K562 (cell line): ENCODE results near the gene CLEC2B. TPM values are rescaled to one million over a fixed set of nuclear protein-coding genes. Genes with fewer than 3 reads are reported as not detected.

Experiments used
- DIDO1 ChIP-seq: fragments of 450-650 bp; IDR thresholded peaks from 2 replicates; pipeline ENCODE4 v1.6.1; 2016; ENCODE audit warnings: low read depth, missing biosample characterization, missing genetic modification characterization
- EP300 ChIP-seq: IDR thresholded peaks from 2 replicates; pipeline ENCODE4 v1.6.1; 2012; ENCODE audit warnings: low read length, improper control_type of control experiment
- FOXA3 ChIP-seq, 2 experiments: fragments of 450-650 bp in 1 of 2; sonication (generic) in 1 of 2; formaldehyde crosslinking; IDR thresholded peaks in 1 of 2; conservative IDR thresholded peaks in 1 of 2; 2 replicates each; pipeline versions ENCODE4 v1.4.0 to v1.8.0; 2020 to 2022; ENCODE audit warnings: mild to moderate bottlenecking in 2 of 2, missing genetic modification reagents in 1 of 2
- GABPA ChIP-seq: fragments of 200-800 bp; sonication (Bioruptor generic); conservative IDR thresholded peaks from 2 replicates; pipeline ENCODE4 v1.6.1; 2016; ENCODE audit warnings: low read depth, missing genetic modification characterization, missing compliant biosample characterization
- RBBP5 ChIP-seq: fragments of 200-600 bp; sonication (generic); IDR thresholded peaks from 2 replicates; pipeline ENCODE4 v1.6.1; 2012; ENCODE audit warnings: borderline replicate concordance, mild to moderate bottlenecking, low read length, control low read depth, inconsistent platforms; ENCODE audit not compliant: insufficient read depth, poor library complexity, severe bottlenecking
- SIRT6 ChIP-seq: IDR thresholded peaks from one replicate; pipeline ENCODE4 v1.6.1; 2012; ENCODE audit warnings: low read depth, mild to moderate bottlenecking, control low read depth, inconsistent platforms, low read length, moderate library complexity
- TAF15 ChIP-seq: fragments of 200-400 bp; formaldehyde crosslinking; IDR thresholded peaks from 2 replicates; pipeline ENCODE4 v1.6.1; 2017; ENCODE audit warnings: mild to moderate bottlenecking, low read depth, low read length, moderate library complexity
- TEAD4 ChIP-seq, 2 experiments: sonication (generic) in 1 of 2; formaldehyde crosslinking in 1 of 2; IDR thresholded peaks; 2 replicates each; pipeline versions ENCODE4 v1.6.1 to v1.8.0; 2012 to 2022; ENCODE audit warnings: borderline replicate concordance in 1 of 2, inconsistent platforms in 1 of 2, low read length in 1 of 2, mild to moderate bottlenecking in 1 of 2, missing genetic modification reagents in 1 of 2
- ZNF121 ChIP-seq: sonication (generic); formaldehyde crosslinking; conservative IDR thresholded peaks from 2 replicates; pipeline ENCODE4 v1.8.0; 2022; ENCODE audit warnings: missing genetic modification reagents
- ZNF354B ChIP-seq: fragments of 250-450 bp; sonication (Bioruptor Pico); IDR thresholded peaks from 2 replicates; pipeline ENCODE4 v1.4.0; 2020
- ZNF583 ChIP-seq: fragments of 250-450 bp; sonication (Bioruptor Pico); IDR thresholded peaks from 2 replicates; pipeline ENCODE4 v1.4.0; 2020
- ZNF584 ChIP-seq: fragments of 200-800 bp; sonication (Bioruptor generic); IDR thresholded peaks from 2 replicates; pipeline ENCODE4 v1.6.1; 2016; ENCODE audit warnings: low read depth, mild to moderate bottlenecking, missing genetic modification characterization, missing compliant biosample characterization
- ZNF609 ChIP-seq: sonication (generic); formaldehyde crosslinking; IDR thresholded peaks from 2 replicates; pipeline ENCODE4 v1.8.1; 2023; ENCODE audit warnings: missing genetic modification reagents, mild to moderate bottlenecking, borderline replicate concordance
- polyA plus RNA-seq, 8 experiments: library from polyadenylated mRNA; depleted of rRNA in 4 of 8; stranded (reverse) in 5 of 8; unstranded in 3 of 8; fragments of >200 nt; fragmentation: Nextera tagmentation in 2 of 8; fragmentation: Illumina TruSeq in 1 of 8; extraction: Ambion mirVana in 2 of 8; extraction: Trizol in 1 of 8; gene quantifications; 2 replicates each; pipeline versions ENCODE4 v1.2.1 to v1.2.3, GENCODE V29; 2011 to 2014; ENCODE audit warnings: inconsistent platforms in 1 of 8, missing spikeins in 1 of 8
- total RNA-seq, 7 experiments: library from RNA; depleted of rRNA in 6 of 7; stranded (reverse); fragments of >200 nt in 6 of 7; fragmentation: Illumina TruSeq in 2 of 7; extraction: Trizol in 2 of 7; gene quantifications; 2 replicates each; pipeline versions ENCODE4 v1.2.1 to v1.2.3, GENCODE V29; 2011 to 2021; ENCODE audit warnings: low replicate concordance in 1 of 7

CLEC2B gene
- total and polyA plus RNA-seq, 9 of the 15 experiments (the other 6 are each of a cell fraction or from before 2014, with no cell fraction given) = 1.3 to 5.9 (median 2.9) TPM

GRCh38 chr12:9869307-9870161 lies at the start of gene CLEC2B (continued):
- TF ChIP-seq ZNF354B (CRISPR knock-in tag) = no peak
- TF ChIP-seq ZNF584 (CRISPR knock-in tag) = 0 out of 2 replicates have a peak, but pooled peaks have one; percentile 34
- TF ChIP-seq TAF15 = no peak
- peak; percentile 13; the same call in 1 of the 2 replicates for TF ChIP-seq DIDO1 (tag)
- no peak for TF ChIP-seq SIRT6
- no peak for TF ChIP-seq TEAD4 (IDR thresholded peaks at IDR 0.05; ENCODE audit: low read length)
- no peak for TF ChIP-seq TEAD4 (CRISPR knock-in tag; IDR thresholded peaks at IDR 0.05; ENCODE audit: borderline replicate concordance)
- TF ChIP-seq RBBP5 = no peak
- TF ChIP-seq ZNF121 = no peak
- no peak for TF ChIP-seq ZNF609 (CRISPR knock-in tag)
- no peak for TF ChIP-seq FOXA3 (CRISPR knock-in tag; conservative IDR thresholded peaks at IDR 0.05 in 1 of 2, IDR thresholded peaks at IDR 0.05 in 1 of 2)
- 0 out of 2 replicates have a peak, but pooled peaks have one; percentile 0 for TF ChIP-seq GABPA (tag)
- TF ChIP-seq ZNF583 (CRISPR knock-in tag) = no peak
- TF ChIP-seq EP300 = no peak
